MG63 (cell line): ENCODE results near the gene ZBTB38. TPM values are rescaled to one million over a fixed set of nuclear protein-coding genes. Genes with fewer than 3 reads are reported as not detected.

ENCODE experiments used
- DNase-seq: peaks from one replicate; pipeline ENCODE4 v3.0.0-alpha.2; 2020
- H3K27me3 ChIP-seq: fragments of 250-450 bp; sonication (Bioruptor Pico); 2 replicates; pipeline ENCODE4 v1.5.1; 2020; ENCODE audit warnings: mild to moderate bottlenecking, moderate library complexity
- H3K36me3 ChIP-seq: fragments of 250-450 bp; sonication (Bioruptor Pico); 2 replicates; pipeline ENCODE4 v1.5.1; 2020; ENCODE audit warnings: mild to moderate bottlenecking, moderate library complexity
- H3K4me3 ChIP-seq: fragments of 250-450 bp; sonication (Bioruptor Pico); 2 replicates; pipeline ENCODE4 v1.5.1; 2020; ENCODE audit warnings: mild to moderate bottlenecking, moderate library complexity
- H3K9me3 ChIP-seq: fragments of 250-450 bp; sonication (Bioruptor Pico); 2 replicates; pipeline ENCODE4 v1.5.1; 2020; ENCODE audit warnings: mild to moderate bottlenecking, moderate library complexity
- total RNA-seq: library from RNA; depleted of rRNA; stranded (reverse); fragments of >200 nt; shearing (Covaris generic); gene quantifications from 2 replicates; pipeline ENCODE4 v1.2.3, GENCODE V29; 2014; ENCODE audit warnings: low replicate concordance

ZBTB38 gene
- total RNA-seq, 1 experiment from 2014 or later: 15.8 TPM

GRCh38 chr3:141403576-141403975, 35.3 kb downstream of the ZBTB38 start:
- Histone ChIP-seq H3K4me3 (no peak overlapping the region), H3K27me3 (no peaks in the 10 kb centered on the region), H3K36me3 (peaks cover 38% of the 10 kb centered on the region), H3K9me3 (no peaks in the 10 kb centered on the region)
- no peak for DNase-seq

DNA sequence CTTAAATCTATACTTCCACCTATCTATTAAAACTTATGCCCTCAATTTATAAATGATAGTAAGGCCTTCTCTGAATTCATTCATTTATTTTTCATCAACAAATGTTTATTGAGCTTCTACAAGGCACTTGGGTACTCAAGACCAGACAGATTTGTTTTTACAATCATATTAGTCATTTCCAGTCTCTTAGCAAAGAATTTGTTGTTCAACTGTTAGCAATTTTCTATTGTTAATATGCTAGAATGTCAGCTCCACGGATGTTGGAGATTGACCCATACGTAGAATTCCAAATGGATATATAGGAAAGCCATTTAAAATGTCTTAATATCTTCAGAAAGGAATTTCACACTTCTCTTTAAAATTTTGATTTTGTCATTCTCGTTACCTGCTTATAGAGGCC, 36.7 kb downstream of the ZBTB38 start:
- no peak for DNase-seq
- no peaks in the 10 kb centered on the region for H3K9me3 ChIP-seq
- H3K27me3 ChIP-seq: no peaks in the 10 kb centered on the region
- H3K4me3 ChIP-seq: no peak overlapping the region
- peaks cover 42% of the 10 kb centered on the region for H3K36me3 ChIP-seq

- H3K36me3 ChIP-seq: peaks cover 42% of the 10 kb centered on the region
- no peak for DNase-seq
- no peak overlapping the region for H3K4me3 ChIP-seq
- no peaks in the 10 kb centered on the region for H3K9me3 ChIP-seq
- H3K27me3 ChIP-seq: no peaks in the 10 kb centered on the region
Observed at GRCh38 chr3:141405591-141405990, 37.3 kb downstream of the ZBTB38 start.

GRCh38 chr3:141406265-141406664, 38.0 kb downstream of the ZBTB38 start:
- no peaks in the 10 kb centered on the region for H3K9me3 ChIP-seq
- DNase-seq: no peak
- H3K36me3 ChIP-seq: peaks cover 42% of the 10 kb centered on the region
- no peak overlapping the region for H3K4me3 ChIP-seq
- H3K27me3 ChIP-seq: no peaks in the 10 kb centered on the region

DNA sequence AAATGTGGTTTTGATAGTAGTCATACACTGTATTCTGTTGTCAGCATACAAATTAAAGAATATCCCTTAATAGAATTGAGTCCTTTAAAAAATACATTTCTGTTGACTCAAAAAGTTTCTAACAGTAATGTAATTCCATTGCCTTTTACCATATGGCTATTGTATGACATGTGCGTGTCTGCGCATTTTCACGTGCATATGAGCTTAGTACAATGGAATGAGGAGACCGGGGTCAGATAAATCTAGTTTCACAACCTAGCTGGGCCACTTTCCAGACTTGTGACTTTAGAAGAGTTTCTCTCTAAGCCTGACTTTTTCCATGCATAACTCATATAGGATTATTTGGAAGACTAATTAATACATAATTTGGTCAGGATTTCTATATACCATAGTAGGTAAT, 38.7 kb downstream of the ZBTB38 start:
- Histone ChIP-seq H3K4me3 (no peak overlapping the region), H3K27me3 (no peaks in the 10 kb centered on the region), H3K36me3 (peaks cover 42% of the 10 kb centered on the region), H3K9me3 (no peaks in the 10 kb centered on the region)
- DNase-seq: no peak

DNA sequence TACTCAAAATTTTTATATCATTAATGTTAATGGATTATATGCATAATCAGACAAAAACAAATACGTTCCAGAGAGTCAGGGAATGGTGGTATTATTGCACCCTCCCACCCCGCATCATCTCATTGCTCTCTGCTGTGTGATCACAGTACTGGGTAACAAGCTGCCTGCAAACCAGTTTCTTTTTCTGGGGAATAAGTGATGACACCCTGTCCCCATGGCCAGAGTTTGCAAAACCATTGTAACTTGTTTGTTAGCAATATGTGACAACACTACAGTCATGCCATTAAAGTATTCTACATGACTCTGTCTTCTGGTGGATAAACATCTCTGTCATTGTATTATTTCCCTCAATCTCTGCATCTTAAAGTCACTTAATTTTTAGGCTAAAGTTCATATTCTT, 39.5 kb downstream of the ZBTB38 start:
- H3K36me3 ChIP-seq: peaks cover 42% of the 10 kb centered on the region
- H3K9me3 ChIP-seq: no peaks in the 10 kb centered on the region
- H3K27me3 ChIP-seq: no peaks in the 10 kb centered on the region
- no peak overlapping the region for H3K4me3 ChIP-seq
- DNase-seq: no peak

- no peaks in the 10 kb centered on the region for H3K9me3 ChIP-seq
- peaks cover 46% of the 10 kb centered on the region for H3K36me3 ChIP-seq
- no peak for DNase-seq
- H3K27me3 ChIP-seq: no peaks in the 10 kb centered on the region
- H3K4me3 ChIP-seq: no peak overlapping the region
Observed at GRCh38 chr3:141408596-141408995, 40.3 kb downstream of the ZBTB38 start.

GRCh38 chr3:141409940-141410241, 41.6 kb downstream of the ZBTB38 start:
- DNase-seq: no peak
- H3K27me3 ChIP-seq: no peaks in the 10 kb centered on the region
- no peak overlapping the region for H3K4me3 ChIP-seq
- no peaks in the 10 kb centered on the region for H3K9me3 ChIP-seq
- H3K36me3 ChIP-seq: peaks cover 45% of the 10 kb centered on the region

- Histone ChIP-seq H3K4me3 (no peak overlapping the region), H3K36me3 (peaks cover 45% of the 10 kb centered on the region), H3K27me3 (no peaks in the 10 kb centered on the region), H3K9me3 (no peaks in the 10 kb centered on the region)
- peak; percentile 23 for DNase-seq
Observed at GRCh38 chr3:141410408-141410807, 42.1 kb downstream of the ZBTB38 start.

DNA sequence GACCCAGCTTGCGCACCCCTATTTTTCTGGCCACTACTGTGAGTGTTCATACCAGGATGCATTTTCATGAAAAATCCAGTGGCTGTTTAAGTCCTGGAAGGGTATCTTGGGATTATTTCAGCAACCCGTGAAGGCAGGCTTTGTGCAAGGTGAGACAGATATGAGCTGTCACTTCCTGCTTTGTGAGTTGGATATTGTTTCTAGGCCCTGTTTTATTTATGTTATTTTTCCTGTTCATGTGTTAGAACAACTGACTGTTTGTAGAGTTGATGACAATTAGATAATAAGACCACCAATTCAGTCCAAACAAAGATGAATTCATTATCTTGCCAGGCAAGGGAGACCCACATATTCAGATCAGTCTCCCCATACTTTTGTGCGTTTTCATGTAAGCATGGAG, 42.5 kb downstream of the ZBTB38 start:
- Histone ChIP-seq H3K36me3 (peaks cover 40% of the 10 kb centered on the region), H3K27me3 (no peaks in the 10 kb centered on the region)
- DNase-seq: no peak

GRCh38 chr3:141411251-141411771, 43.0 kb downstream of the ZBTB38 start:
- no peak for DNase-seq
- H3K9me3 ChIP-seq: no peaks in the 10 kb centered on the region
- H3K4me3 ChIP-seq: no peak overlapping the region
- H3K27me3 ChIP-seq: no peaks in the 10 kb centered on the region
- peaks cover 36% of the 10 kb centered on the region for H3K36me3 ChIP-seq

More for the DNA sequence above, 42.5 kb downstream of the ZBTB38 start:
- no peaks in the 10 kb centered on the region for H3K9me3 ChIP-seq
- H3K4me3 ChIP-seq: no peak overlapping the region

GRCh38 chr3:141412087-141412935, 44.0 kb downstream of the ZBTB38 start:
- peaks cover 28% of the 10 kb centered on the region for H3K36me3 ChIP-seq
- DNase-seq: peak; percentile 54
- peak overlapping the region; percentile 30 for H3K4me3 ChIP-seq
- no peaks in the 10 kb centered on the region for H3K9me3 ChIP-seq
- no peaks in the 10 kb centered on the region for H3K27me3 ChIP-seq

DNA sequence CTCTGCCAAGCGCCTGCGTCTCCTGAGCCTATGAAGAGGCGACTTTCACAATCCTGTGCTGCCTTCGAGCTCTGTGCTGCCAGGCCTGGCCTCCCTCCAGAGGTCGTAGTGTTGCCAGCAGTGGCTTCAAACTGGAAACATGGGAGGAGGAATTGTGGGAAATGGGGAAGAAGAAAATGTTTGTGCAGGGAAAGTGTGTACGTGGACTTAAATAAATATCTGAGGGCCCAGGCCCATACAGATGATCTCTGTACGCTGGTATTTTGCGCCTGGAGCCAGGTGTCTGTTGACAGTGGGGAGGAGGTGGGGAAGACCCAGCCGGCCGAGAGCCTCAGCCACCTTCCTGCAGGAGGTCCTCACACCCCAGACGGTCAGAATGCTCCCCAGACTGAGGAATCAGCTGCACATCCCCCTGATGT, 44.6 kb downstream of the ZBTB38 start:
- DNase-seq: peak; percentile 89
- Histone ChIP-seq H3K9me3 (no peaks in the 10 kb centered on the region), H3K27me3 (no peaks in the 10 kb centered on the region), H3K36me3 (peaks cover 26% of the 10 kb centered on the region), H3K4me3 (peak overlapping the region; percentile 30)

DNA sequence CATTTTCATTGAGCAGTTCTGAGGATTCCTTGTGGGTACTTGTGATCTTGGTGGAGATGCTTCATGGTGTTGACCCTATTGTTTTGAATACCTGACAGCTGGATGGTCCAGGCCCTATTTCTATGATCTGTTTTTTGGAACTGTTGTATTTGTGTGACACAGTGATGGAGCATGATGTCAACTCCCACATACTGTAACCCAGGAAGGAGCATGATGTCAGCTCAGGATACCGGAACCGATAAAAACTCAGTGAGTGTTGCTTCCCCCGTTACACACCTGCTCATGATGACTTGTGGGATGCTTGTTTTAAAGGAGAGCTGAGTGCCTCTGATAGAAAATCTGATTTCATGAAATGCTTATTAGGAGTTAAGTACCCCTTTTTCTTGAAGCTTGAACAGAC, 45.1 kb downstream of the ZBTB38 start:
- peaks cover 26% of the 10 kb centered on the region for H3K36me3 ChIP-seq
- H3K27me3 ChIP-seq: no peaks in the 10 kb centered on the region
- H3K9me3 ChIP-seq: no peaks in the 10 kb centered on the region
- no peak overlapping the region for H3K4me3 ChIP-seq
- DNase-seq: no peak

DNA sequence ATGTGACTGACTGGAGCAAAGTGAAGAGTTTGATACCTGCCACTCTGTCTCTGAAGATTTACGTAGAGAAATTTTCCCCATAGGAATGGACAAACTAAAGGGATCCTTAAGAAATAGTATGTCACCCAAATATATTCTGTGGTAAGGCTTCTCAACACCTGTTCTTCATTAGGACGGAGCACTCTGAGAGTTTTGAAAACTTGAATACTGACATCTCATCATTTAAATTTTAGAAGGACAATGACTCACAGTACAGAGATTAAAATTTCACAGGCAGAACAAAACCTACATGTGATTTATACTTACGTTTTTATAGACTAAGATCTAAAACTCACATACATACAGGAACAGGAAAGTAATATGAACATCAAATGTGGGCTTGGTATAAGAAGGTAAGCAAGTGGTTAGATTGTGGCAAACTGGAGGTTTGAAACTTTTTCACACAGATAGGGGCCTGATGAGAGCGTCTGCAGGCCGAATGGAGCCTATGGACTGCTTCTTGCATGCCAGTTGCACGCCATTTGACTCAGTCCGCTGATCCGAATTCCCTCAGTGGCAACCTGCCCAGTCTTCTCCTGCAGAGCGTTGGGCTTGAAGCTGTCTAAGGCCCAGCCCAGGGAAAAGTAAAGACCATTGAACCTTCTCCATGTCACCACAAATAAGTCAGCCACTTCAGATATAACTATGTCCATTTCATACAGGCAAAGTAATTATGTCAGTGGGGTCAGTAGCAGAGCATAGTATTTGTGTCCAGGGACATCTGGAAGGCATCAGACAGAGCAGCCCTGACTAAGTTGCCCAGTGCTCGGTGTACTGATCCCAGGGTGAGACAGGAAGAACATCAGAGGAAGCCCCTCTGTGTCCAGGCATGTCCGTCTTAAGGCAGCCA, 45.7 kb downstream of the ZBTB38 start:
- H3K36me3 ChIP-seq: peaks cover 25% of the 10 kb centered on the region
- no peaks in the 10 kb centered on the region for H3K27me3 ChIP-seq
- no peak for DNase-seq
- no peak overlapping the region for H3K4me3 ChIP-seq
- no peaks in the 10 kb centered on the region for H3K9me3 ChIP-seq

DNA sequence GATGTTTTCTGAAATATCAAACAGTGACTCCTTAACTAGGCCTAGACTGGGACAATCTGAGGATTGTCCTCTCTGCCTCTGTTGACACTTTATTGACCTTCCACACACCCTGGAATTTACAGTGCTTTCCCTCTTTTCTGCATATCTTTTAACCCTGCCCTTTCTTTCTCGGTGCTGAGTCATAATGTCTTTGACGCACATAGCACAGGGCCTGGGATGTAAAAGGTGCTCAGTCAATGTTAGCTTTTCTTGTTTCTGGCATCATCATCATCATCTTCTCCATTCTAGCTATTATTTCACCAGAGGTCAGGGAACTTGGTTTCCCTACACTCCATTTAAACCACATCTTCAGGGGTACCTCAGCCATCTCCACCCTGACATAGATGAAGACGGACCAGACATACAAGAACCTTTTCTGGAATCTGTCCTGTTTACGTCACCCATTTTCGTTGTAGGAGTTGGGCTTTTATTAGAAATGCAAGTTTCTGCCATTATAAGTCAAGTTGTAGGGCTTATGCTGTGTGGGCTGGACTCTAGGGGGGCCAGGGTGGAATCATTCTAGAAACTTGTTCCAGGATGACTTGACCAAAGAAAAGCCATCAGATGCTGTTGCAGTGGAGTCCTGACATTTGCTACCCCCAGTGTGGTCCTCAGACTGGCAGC, 46.6 kb downstream of the ZBTB38 start:
- H3K4me3 ChIP-seq: no peak overlapping the region

GRCh38 chr3:141415953-141416352, 47.6 kb downstream of the ZBTB38 start:
- peaks cover 21% of the 10 kb centered on the region for H3K36me3 ChIP-seq
- H3K4me3 ChIP-seq: no peak overlapping the region
- H3K27me3 ChIP-seq: no peaks in the 10 kb centered on the region
- DNase-seq: no peak
- no peaks in the 10 kb centered on the region for H3K9me3 ChIP-seq

More for the DNA sequence above, 46.6 kb downstream of the ZBTB38 start:
- Histone ChIP-seq H3K9me3 (no peaks in the 10 kb centered on the region), H3K36me3 (peaks cover 21% of the 10 kb centered on the region), H3K27me3 (no peaks in the 10 kb centered on the region)
- DNase-seq: no peak
